Activated CD4-positive, CD25-positive, alpha-beta regulatory T cell treated with anti-CD3 and anti-CD28 coated beads, Interleukin-2, amount 50 U/mL, for 16 hours (primary cell): Measurements from ENCODE around the gene USP32.
"Not testable (repeated sequence)": the region's sequence is repeated elsewhere in the genome, so short reads cannot be mapped to it uniquely, and the experiment has no call there.

Experiments used
- DNase-seq: peaks from one replicate; pipeline ENCODE4 v3.0.0-alpha.2; 2020; ENCODE audit warnings: low read depth, low spot score

Gene USP32

GRCh38 chr17:60176763-60177162 is 215.2 kb downstream of the USP32 start:
- DNase-seq: not testable (repeated sequence)

GRCh38 chr17:60174767-60175166 is 217.2 kb downstream of the USP32 start:
- DNase-seq: not testable (repeated sequence)

GRCh38 chr17:60174035-60174434 is 217.9 kb downstream of the USP32 start:
- no peak for DNase-seq

- no peak for DNase-seq
These were observed 218.6 kb downstream of the USP32 start for GRCh38 chr17:60173304-60173819.

DNA sequence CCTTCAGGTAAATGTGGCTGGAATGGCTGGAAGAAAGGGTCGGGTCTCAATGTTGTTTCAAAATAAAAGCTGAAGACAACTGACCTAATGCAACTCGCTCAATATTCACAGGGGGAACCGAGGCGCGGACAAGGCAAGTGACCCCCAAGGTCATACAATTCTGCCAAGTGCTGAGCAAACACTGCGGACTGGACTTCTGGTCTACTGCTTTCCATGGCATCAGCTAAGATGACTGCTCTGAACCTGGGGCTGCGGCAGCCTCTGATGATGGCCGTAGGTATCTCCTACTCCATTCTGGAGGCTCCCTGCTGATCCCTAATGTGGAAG is 220.2 kb downstream of the USP32 start:
- DNase-seq: no peak

- DNase-seq: no peak
These were observed 220.8 kb downstream of the USP32 start for GRCh38 chr17:60170835-60171752.

DNA sequence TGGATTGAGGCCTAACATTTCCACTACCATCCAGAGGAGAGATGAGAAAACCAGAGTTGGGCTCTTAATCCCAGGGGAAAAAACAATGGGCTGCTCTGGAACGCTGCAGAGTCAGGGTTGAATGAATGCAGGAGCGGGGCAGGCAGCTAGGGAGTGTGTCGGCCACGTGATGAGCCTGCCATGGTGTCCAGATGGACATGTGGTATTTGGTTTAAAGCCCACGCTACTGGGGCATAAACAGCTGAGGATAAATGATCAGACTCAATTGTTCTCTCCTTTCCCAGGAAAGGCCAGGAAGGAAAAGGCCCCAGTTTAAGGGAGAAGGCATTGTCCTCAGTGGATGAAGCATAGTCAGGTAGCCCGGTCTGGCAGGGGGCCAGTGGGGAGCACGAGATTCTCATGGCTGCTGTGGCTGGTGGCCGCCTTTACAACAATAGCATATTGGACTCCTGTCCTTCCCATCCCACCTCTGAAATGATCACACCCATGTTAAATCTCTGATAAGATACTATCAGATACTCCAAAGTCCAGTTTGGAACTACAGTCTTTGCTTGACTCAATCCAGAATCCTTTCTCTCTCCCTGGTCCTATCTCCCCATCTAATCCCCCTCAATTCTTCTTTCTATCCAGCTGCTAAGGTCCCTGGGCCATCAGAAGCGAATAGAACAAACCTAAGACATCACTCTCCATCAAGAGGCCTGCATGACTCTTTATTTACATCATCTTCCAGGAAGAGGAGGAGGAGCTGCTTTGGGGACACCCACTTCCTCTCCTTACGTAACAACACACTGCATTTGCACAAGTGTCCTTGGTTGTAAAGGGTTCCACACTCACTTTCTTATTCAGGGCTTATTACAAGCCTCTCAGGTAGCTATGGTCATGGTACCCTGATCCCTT is 221.8 kb downstream of the USP32 start:
- no peak for DNase-seq

DNA sequence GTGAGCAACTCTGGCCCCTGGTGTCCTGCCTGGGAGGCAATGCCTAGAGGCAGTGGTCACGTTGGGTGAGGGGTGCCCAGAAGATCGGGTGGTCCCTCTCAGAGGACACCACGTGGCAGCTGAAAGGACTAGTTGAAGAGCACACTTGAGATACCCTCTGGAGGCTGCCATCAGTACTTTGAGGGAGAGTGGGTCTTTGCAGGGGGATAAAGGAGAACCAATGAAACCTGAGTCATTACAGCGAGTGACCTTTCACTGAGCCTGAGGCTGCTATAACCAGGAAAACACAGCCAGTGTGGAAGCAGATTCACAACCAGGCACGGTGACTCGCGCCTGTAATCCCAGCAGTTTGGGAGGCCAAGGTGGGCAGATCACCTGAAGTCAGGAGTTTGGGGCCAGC is 223.3 kb downstream of the USP32 start:
- no peak for DNase-seq

GRCh38 chr17:60167065-60167741 is 224.7 kb downstream of the USP32 start:
- DNase-seq: no peak

DNA sequence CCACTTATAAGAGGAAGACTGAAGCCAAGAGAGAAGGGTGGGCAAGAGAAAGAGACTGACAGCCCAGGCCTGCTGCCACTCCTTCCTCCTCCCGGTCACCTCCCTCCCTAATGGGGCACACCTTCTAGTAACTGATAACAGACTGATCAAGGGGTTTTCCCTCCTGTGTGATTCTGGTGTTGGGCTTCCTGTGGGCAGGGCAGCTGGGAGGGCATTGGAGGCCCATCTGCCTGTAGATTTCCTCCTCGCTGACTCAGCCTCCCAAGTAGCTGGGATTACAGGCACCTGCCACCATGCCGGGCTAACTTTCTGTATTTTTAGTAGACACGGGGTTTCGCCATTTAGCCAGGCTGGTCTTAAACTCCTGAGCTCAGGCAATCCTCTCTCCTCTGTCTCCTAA is 226.0 kb downstream of the USP32 start:
- DNase-seq: no peak

DNA sequence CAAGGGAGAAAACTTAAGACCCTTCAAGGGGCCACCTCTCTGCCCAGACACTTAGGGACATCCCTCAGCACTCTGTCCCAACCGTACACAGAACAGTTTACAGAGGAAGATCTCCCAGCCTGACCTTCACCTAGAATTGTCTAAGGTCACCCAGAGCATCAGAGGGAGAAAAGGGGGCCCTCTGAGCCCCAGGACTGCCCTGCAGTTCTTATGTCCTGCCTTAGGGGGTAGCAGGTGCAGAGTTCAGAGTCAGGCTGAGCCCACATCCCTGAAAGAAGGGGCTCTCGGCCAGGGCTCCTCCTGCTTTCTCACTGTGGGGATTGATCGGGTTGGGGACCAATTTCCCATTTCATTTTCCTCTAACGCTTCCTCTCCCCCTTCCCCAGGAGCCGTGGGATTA is 226.7 kb downstream of the USP32 start:
- DNase-seq: no peak

DNA sequence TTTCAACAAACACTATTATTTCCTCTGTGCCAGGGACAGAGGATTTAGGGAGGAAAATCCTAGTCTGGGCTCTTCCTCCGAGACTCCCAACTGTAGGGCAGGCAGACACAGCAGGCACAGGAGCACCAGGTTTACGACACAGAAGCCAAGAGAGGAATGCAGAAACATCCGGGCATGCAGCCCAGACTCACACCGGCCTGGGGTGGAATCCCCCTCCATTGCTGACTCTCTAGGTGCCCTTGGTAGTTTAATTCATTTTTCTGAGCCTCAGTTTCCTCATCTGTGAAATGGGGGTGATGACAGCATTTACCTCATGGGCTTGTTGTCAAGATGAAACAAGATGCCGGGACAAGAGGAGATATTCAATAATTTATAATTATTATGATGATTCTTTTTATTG is 227.2 kb downstream of the USP32 start:
- no peak for DNase-seq

GRCh38 chr17:60164164-60164563 is 227.8 kb downstream of the USP32 start:
- DNase-seq: no peak

DNA sequence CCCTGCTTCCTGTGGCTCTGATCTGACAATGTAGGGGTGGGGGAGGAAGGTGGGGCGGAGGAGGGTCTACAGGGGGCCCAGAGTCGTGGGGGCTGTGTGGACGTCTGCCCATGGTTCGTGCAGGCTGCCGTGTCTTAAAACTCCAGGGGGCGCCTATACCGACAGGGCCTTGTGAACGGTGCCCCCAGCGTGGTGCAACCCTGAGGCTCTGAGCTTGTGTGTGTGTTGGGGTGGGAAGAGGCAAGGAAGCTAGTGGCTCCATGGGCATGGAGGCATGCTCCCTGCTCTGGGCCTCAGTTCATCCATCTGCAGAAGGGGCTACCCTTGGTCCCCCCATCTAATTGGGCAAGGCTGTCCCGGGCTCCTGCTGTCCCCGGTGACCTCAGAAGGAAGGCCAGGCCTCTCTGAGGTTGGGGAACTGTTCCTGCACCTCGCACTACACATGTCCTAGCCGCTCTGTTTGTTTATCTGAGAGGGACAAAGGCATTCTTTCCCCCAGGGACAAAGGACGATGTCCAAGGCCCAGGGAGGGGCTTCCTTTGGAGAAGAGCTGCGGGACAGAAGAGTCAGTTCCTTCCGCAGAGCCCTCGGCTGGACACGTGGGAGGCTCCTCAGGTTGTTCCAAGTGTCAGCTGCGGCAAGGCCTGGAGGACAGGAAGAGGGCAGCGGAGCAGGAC is 228.7 kb downstream of the USP32 start:
- DNase-seq: no peak

DNA sequence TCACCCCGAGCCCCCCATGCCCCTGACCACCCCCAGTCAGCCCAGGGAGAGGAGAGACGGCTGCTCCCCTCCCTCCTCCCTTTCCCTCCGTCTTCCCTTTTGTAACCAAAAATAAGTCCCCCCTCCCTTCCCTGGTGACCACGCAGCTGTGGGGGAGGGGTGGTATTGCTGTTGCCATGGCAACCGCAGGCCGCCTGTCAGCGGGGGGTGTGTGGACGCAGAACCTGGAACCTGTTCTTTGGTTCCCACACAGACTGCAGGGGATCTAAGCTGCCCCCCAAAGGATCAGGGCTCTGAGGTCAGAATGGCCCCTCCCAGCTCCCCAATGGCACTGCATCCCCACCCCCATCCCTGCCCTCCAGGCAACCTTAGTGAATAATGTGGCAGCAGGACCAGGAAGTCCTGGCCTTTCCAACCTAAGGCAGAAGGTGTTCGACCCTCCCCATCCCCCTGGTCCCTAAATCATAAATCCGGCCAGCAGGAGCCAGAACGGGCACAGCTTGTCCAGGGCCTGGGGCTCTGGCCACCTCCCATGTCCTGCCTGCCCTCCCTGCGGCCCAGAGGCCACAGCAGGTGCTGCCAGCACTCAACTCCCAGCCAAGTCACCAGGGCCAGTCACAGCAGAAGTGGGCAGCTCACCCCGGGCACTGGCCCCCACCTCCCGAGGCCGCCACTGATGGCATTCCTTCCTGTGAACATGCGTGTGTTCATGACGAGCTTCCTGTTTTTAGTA is 230.2 kb downstream of the USP32 start:
- DNase-seq: no peak

- no peak for DNase-seq
These were observed 231.0 kb downstream of the USP32 start for GRCh38 chr17:60160829-60161501.

- no peak for DNase-seq
These were observed 232.5 kb downstream of the USP32 start for GRCh38 chr17:60159479-60159866.

GRCh38 chr17:60158751-60159478 is 233.0 kb downstream of the USP32 start:
- DNase-seq: no peak

- no peak for DNase-seq
These were observed 234.4 kb downstream of the USP32 start for GRCh38 chr17:60157487-60158040.
